KMS-11 (cell line): ENCODE data around the gene CCDC92.

Experiments used
- H2AFZ ChIP-seq: fragments of 200-600 bp; sonication (generic); 2 replicates; pipeline ENCODE4 v1.6.1; 2016; ENCODE audit warnings: antibody characterized with exemption, mixed run types, low read depth
- H3K27ac ChIP-seq: fragments of 200-600 bp; sonication (generic); 2 replicates; pipeline ENCODE4 v1.6.1; 2016; ENCODE audit warnings: mild to moderate bottlenecking, mixed run types
- H3K27me3 ChIP-seq: fragments of 200-600 bp; sonication (generic); 2 replicates; pipeline ENCODE4 v1.6.1; 2017; ENCODE audit warnings: mild to moderate bottlenecking, low read depth, mixed run types, moderate library complexity; ENCODE audit not compliant: insufficient read depth
- H3K36me3 ChIP-seq: fragments of 200-600 bp; sonication (generic); 2 replicates; pipeline ENCODE4 v1.6.1; 2017; ENCODE audit warnings: mild to moderate bottlenecking, mixed run types; ENCODE audit not compliant: insufficient read depth
- H3K4me1 ChIP-seq: fragments of 200-600 bp; sonication (generic); 2 replicates; pipeline ENCODE4 v1.6.1; 2016; ENCODE audit warnings: mild to moderate bottlenecking, low read depth, mixed run types; ENCODE audit not compliant: poor library complexity, severe bottlenecking
- H3K4me2 ChIP-seq: fragments of 200-600 bp; sonication (generic); 2 replicates; pipeline ENCODE4 v1.7.0; 2016; ENCODE audit warnings: mild to moderate bottlenecking, mixed run types
- H3K4me3 ChIP-seq: fragments of 200-600 bp; sonication (generic); IDR thresholded peaks from 2 replicates; pipeline ENCODE4 v1.6.1; 2017; ENCODE audit warnings: low read depth, low read length, mixed read lengths; ENCODE audit not compliant: insufficient read depth
- H3K79me2 ChIP-seq: fragments of 200-600 bp; sonication (generic); 2 replicates; pipeline ENCODE4 v1.6.1; 2016; ENCODE audit warnings: low read depth, mixed run types; ENCODE audit not compliant: insufficient read depth
- H3K9ac ChIP-seq: fragments of 200-600 bp; sonication (generic); 2 replicates; pipeline ENCODE4 v1.6.1; 2016; ENCODE audit warnings: mild to moderate bottlenecking, mixed run types
- H4K20me1 ChIP-seq: fragments of 200-600 bp; sonication (generic); 2 replicates; pipeline ENCODE4 v1.6.1; 2016; ENCODE audit warnings: mild to moderate bottlenecking, mixed run types; ENCODE audit not compliant: insufficient read depth
- CTCF ChIP-seq: fragments of 200-600 bp; sonication (generic); conservative IDR thresholded peaks from 2 replicates; pipeline ENCODE4 v1.6.1; 2017; ENCODE audit warnings: low read depth, mild to moderate bottlenecking, antibody characterized with exemption, low read length, moderate library complexity, mixed read lengths

Gene CCDC92

GRCh38 chr12:123931686-123932321 is 40.8 kb downstream of the CCDC92 start:
- H2AFZ ChIP-seq = no peak overlapping the region
- no peak for TF ChIP-seq CTCF
- H3K27me3 ChIP-seq = no peaks in the 10 kb centered on the region
- no peak overlapping the region for H3K27ac ChIP-seq
- peaks cover 24% of the 10 kb centered on the region for H3K4me1 ChIP-seq
- no peaks in the 10 kb centered on the region for H3K36me3 ChIP-seq
- no peaks in the 10 kb centered on the region for H4K20me1 ChIP-seq
- H3K9ac ChIP-seq = no peak overlapping the region
- no peak overlapping the region for H3K4me2 ChIP-seq
- H3K79me2 ChIP-seq = no peaks in the 10 kb centered on the region
- H3K4me3 ChIP-seq = no peak overlapping the region

GRCh38 chr12:123929946-123930583 is 42.6 kb downstream of the CCDC92 start:
- no peak overlapping the region for H3K27ac ChIP-seq
- no peak overlapping the region for H3K9ac ChIP-seq
- no peaks in the 10 kb centered on the region for H3K79me2 ChIP-seq
- no peak overlapping the region for H3K4me3 ChIP-seq
- no peak overlapping the region for H2AFZ ChIP-seq
- no peak for TF ChIP-seq CTCF
- H3K36me3 ChIP-seq = no peaks in the 10 kb centered on the region
- 0 out of 2 replicates have a peak overlapping the region, but pooled peaks have one; percentile 76 for H3K4me2 ChIP-seq
- H3K27me3 ChIP-seq = no peaks in the 10 kb centered on the region
- H4K20me1 ChIP-seq = no peaks in the 10 kb centered on the region
- peaks cover 24% of the 10 kb centered on the region for H3K4me1 ChIP-seq

GRCh38 chr12:123928897-123929296 is 43.7 kb downstream of the CCDC92 start:
- no peaks in the 10 kb centered on the region for H3K79me2 ChIP-seq
- peak overlapping the region; percentile 23; the same call in 1 of the 2 replicates for H3K27ac ChIP-seq
- no peaks in the 10 kb centered on the region for H4K20me1 ChIP-seq
- no peak for TF ChIP-seq CTCF
- H3K36me3 ChIP-seq = no peaks in the 10 kb centered on the region
- H3K4me2 ChIP-seq = peak overlapping the region; percentile 76
- no peak overlapping the region for H3K4me3 ChIP-seq
- peaks cover 24% of the 10 kb centered on the region for H3K4me1 ChIP-seq
- H3K27me3 ChIP-seq = no peaks in the 10 kb centered on the region
- no peak overlapping the region; the same call in 1 of the 2 replicates for H2AFZ ChIP-seq
- no peak overlapping the region; the same call in 1 of the 2 replicates for H3K9ac ChIP-seq

GRCh38 chr12:123928274-123928865 is 44.3 kb downstream of the CCDC92 start:
- no peaks in the 10 kb centered on the region for H3K36me3 ChIP-seq
- H3K27ac ChIP-seq = peak overlapping the region; percentile 23; the same call in 1 of the 2 replicates
- H2AFZ ChIP-seq = peak overlapping the region; percentile 25; the same call in 1 of the 2 replicates
- no peaks in the 10 kb centered on the region for H4K20me1 ChIP-seq
- peaks cover 24% of the 10 kb centered on the region for H3K4me1 ChIP-seq
- H3K27me3 ChIP-seq = no peaks in the 10 kb centered on the region
- H3K4me2 ChIP-seq = peak overlapping the region; percentile 76
- H3K79me2 ChIP-seq = no peaks in the 10 kb centered on the region
- H3K9ac ChIP-seq = no peak overlapping the region; the same call in 1 of the 2 replicates
- no peak overlapping the region for H3K4me3 ChIP-seq
- TF ChIP-seq CTCF = no peak; the same call in 1 of the 2 replicates
